CD4-positive, alpha-beta T cell treated with Interleukin-15 for 4 hours (primary cell): Measurements from ENCODE around the gene COQ9.

Source experiments
- DNase-seq: peaks from one replicate; pipeline ENCODE4 v3.0.0-alpha.2; 2020; ENCODE audit warnings: low spot score

COQ9 gene

DNA sequence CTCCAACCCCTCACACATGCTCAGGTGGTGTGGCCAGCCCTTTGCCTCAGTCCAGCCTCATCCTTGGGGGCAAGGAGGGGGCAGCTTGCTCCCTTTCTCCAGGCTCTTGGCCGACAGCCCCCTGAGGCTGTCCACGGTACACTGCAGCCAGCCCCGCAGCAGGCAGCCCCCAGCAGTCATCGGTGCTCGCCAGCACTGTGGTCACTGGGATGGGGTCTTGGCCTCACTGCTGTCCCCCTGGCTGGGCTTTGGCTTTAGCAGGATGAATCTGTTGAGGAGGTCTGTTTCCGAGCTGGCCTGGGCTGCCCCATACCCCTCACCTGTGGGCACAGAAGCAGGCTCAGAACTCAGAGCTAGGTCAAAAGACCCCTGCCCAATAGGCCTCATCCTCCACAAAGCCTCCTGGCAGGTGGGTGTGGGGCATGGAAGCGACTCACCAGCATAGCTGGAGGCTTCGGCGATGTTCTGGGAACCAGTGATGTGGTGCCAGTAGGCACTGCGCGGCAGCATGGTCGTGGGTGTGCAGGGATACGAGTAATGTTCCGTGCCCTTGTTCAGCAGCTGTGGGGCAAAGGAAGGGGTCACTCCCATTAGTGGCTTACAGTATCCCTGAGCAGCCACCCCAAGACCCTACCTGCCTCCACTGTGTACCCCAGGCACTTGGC, 26.0 kb downstream of the COQ9 start:
- DNase-seq = no peak

DNA sequence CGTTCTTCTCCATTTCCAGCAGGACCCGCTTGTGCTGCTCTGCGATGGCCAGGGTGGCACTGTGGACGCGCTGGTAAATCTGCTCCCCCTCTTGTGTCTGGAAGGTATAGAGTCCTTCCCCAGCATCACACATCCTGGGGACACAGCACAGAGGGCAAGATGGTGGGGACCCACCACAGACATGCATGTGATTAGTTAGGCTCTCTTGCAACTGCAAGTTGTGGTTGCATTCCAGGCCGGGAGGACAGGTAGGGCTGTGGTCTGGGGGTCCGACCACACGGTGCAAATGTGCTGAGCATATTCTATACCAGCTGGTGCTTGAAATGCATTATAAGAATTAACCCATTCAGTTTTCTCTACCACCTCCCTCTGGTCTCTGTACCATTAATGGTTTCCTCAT, 26.6 kb downstream of the COQ9 start:
- DNase-seq = no peak

DNA sequence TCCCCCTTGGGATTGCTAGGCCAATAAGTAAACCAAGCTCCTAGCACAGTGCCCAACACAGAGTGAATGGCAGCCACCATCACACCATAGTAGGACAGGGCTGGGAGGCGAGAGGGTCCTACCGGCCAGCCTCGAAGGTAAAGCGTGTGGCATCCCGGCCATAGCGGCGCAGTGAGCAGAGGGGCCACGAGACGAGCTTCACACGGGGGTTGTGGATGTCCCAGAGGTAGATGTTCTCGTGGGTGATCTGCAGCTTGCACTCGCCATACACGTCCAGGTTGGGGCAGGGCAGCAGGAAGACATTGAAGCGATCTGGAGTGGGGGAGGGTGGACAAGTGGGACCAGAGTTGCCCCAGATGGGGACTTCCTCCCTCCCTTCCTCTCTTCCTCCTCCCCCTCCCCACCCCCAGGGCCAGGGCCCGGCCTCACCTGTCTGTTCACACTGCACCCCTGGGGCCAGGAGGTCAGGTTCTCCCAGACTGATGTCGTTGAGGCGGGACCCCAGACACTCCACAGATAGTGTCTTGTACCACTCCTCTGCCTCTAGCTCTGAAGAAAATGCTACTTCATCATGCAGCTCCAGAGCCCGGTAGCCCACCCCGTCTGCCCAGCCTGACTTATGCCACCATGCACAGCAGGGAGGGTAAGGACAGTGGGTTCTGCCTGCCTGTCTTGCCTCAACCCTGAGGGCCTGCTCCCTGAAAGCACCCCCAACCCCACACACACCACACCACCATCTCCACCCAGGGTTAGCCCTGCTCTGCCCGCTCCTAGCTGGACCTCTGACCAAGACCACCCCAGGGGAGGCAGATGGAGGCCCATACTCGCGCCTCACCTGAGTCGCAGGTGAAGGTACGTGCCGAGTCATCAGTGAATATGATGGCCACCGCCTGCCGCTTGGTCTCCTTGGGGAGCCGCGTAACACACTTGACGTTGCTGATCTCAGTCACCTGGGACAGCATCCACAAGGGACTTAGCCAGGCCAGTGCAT, 27.7 kb downstream of the COQ9 start:
- DNase-seq = no peak

DNA sequence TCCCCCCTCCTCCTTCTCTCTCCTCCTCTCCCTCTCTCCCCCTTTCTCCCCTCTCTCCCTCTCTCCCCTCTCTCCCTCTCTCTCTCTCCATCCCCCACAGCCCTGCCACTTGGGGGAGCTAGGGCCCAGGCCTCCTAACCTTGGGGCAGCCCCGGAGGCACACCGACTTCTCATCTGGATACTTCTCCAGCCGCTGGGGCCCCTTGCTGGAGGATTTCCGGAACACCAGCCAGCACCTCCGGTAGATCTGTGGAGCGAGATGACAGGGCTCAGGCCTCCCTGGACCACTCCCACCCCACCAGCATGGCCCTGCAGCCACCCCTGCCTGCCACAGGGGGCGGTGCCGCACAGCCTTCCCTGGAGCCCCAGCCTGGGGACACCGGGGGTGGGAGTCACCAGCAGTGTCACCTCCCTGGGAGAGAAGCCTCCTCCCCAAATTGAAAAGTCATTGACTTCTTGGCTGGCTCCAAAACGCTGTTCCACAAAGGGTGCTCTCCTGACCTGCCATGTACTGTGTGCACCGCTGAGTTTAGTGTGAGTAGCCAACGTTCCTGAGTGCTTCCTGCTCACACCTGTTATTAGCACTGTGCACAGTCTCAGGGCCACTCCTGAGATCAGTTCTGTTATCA, 28.5 kb downstream of the COQ9 start:
- DNase-seq = peak; percentile 70

DNA sequence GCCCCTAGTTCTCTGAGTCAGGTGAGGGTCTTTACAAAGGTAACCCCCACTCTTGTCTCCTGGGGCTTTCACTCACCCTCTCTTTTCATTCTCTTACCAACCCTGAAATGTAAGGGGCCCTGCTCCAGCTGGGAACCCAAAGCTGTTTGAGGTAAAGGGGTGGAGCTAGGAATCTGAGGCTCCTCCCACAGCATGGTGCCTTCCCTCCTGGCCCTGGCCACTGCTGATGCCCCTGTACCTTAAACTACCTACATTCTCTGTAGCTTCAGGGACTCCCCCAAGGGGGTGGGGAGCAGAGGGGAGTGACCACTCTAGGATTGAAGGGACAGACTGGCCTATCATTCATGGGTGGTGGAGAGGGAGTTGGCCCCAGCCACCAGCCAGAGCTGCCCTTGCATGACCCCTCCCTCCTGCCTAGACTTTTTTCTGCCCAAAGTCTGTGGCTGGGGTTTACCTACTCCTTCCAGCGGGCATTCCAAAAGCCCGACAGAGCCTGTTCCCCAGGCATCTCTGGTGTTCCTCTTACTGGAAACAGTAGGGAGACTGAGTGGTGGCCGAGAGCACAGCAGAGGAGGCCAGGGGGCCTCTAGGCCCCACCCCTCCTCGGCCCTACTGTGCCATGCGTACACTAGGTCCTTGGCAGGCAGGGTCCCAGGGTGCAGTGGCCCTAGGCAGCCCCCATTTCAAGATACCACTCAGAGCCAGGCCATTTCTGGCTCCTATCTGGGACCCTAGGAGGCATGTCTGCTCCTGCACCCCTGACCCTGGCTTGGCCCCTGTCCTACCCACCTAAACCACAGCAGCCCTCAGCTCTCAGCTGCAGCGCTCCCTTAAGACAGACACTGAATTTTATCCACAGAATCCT, 29.5 kb downstream of the COQ9 start:
- no peak for DNase-seq

DNA sequence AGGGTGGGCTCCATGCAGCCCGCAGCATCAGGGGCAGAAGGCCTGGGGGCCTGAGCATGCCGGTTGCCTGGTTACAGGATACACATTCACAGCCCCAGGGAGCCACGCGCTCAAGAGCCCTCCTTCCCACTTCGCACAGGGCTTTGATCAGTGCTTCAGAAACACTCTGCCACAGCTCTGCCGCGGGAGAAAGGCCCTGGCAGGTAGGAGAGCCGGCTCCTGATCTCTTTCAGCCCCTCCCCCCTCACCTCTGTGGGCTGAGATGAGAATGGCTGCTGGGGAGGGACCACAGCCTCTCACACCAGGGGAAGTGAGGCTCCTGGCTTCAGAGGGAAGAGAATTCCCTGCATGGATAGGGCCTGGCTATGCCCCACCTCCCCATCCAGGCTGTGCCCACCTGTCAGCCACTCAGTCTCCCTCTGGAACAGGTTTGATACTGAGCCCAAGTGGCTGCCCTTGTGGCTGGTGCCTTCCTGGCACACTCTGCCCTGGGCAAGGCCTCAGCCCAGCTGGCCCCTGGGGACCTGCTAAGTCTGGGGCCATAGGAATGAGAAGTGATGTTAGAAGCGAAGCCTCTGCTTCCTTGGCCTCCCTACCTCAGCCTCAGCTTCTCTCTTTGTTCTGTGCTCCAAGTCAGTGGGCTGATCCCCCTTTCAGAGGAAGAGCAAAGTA, 30.4 kb downstream of the COQ9 start:
- DNase-seq = no peak

DNA sequence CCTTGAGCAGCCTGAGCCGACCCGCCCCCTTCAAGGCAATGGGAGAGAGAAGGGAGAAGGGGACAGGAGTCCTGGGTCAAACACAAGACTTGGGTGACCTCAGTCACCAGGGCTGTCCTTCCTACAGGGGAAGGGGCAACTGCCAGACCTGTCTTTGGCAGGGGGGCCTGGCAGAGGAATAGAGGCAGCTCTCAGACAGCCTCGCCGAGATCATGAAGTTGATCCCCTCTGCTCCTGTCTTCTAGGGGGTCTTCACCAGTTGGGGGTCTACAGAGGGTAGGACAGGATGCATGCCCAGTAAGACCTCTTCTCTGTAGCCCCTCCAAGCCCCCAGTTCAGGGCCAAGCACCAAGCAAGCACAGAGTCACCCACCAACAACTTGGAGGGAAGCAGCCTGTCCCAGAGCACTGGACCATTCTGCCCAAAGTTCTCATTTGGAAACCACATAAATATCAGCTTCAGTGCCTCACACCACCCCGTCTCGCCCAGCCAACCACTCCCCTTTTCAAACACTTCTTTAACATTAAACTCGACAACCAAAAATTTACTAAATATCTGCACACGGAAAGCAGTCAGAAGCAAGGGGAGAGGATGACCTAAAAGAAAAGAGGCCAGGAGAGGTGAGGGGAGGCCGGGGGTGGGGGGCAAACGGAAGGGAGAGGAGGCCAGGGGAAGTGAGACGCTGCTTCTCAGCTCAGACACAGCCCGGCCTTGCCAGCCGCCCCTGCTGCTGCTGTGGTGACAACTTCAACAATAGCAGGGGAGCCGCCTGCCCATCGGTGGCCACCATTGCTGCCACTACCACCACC, 31.3 kb downstream of the COQ9 start:
- no peak for DNase-seq

DNA sequence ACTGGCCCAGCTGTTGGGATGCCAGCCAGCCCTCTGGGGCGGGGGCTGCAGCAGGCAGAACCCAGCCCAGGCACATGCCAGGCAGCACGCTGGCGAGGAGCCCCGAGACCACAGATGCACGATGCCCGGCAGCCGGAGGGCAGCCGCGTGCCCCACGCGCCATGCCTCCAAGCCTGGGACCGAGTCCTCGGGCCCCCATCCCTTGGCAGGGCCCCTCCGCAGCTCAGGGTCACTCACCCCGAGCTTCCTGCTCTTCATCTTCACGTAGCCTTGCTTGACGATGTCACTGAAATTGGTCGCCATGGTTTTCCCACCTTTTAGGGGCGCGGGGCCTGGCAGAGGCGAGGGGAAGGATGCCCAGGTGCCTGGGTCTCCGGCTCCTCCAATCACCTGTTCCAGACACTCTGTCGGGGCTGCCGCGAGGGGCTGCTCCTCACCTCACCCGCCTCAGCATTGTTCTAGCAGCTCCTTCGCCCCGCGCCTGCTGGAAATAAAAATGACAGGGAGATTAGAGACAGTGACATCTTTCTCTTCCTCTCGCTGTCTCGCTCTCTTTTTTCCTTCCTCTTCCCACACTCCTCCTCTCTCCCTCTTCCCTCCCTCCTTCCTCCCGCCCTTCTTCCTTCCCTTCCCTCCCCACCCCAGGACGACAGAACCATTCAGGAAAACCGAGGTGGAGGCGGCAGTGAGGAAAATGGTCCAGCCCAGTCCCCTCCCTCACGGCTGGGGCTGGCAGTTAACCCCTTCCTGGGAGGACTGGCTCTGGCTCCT, 32.1 kb downstream of the COQ9 start:
- no peak for DNase-seq

DNA sequence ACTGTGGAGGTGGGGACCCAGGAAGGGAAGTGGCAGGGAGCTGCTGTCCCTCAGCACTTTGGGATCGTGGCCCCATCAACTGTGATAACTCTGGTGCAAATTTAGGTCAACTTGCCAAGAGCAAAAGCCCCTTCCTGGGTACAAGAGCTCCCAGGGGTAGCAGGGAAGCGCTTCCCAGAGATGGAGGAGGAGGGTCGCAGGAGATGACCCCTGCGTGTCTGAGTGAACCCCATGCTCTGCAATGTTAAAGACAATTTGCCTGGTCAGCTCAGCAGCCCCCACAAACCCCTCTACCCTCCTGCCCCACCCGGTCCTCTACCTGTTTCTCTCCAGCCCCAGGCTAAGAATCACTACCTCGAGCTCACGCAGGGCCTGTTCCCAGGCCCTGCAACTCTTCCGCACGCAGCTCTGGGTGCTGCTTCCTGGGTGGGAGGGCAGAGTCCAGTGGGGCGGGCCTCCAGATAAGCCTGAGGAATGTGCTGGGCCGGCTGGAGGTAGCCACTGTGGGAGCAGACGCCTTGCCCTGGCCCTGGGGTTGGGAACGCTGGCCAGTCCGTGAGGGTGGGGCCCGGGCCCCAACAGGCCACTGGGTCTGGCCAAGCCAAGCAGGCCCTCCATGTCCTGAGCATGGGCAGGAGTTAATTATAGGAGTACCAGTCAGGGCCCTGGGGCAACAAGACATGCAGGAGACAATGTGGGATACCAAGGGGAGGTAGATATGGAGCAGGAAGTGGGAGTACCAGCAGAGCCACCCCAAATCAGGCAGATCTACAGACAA, 32.9 kb downstream of the COQ9 start:
- no peak for DNase-seq

DNA sequence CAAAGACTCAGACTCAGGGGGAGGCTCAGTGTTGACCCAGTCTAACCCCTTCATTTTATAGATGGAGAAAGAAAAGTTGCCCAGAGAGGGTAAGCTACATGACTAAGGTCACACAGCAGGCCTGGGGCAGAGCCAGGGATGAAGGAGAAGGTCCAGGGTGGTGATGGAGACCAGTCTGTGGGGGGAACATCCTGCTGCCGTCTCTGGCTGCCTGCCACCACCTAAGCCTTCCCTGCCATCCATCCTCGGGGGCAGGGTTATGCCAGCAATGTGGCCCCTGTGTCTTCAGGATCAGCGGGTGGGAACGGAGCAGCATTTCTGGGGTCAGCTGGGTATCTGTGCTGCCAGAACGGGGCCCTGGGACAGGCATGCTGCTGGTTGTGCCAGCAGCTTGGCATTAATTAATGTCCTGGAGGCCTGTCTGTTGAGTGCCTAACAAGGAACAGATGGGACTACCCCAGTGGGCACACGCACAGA, 33.5 kb downstream of the COQ9 start:
- DNase-seq = no peak

DNA sequence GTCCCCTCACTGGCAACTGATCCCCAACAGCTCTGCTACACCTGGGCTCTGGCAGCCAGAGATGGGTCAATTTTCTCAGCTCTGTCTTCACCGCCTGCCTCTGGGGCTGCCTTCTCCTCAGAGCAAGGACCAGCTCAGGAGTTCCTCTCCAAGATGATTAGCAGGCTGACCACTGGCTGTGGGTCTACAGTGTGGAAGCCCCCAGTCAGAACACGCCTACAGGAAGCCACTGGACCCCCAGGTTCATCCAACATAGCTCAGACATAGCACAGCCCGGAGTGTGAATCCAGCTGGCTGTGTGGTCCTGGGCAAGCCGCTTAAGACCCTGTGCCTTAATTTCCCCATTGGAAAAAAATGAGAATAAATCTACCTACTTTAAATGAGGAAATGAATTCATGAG, 34.1 kb downstream of the COQ9 start:
- DNase-seq = no peak

DNA sequence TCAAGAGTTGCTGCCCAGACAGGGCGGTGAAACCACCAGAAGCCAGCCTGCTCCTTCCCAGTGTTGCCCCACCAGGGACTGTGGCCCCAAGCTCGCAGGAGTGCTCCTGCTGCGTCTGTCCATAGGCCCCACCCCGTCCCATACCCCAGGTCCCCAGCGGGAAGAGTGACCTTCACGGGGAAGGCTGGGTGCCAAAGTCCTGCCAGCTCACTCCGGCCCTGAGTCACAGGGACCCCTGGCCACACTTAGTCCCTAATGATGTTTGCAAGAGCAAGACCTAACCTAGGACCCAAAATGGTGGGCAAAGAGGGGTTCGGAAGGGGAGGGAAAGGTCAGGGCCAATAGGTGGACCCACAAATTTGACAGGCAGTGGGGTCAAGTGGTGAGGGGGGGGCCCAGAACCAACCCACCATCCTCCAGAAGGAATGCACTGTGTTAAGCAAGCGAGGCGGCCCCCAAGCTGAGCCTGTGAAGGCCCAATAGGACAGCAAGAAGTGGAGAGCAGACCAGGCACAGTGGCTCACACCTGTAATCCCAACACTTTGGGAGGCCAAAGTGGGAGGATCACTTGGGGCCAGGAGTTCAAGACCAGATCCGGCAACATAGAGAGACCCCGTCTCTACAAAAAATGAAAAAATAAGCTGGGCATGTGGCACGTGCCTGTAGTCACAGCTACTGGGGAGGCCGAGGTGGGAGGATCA, 35.7 kb downstream of the COQ9 start:
- no peak for DNase-seq

DNA sequence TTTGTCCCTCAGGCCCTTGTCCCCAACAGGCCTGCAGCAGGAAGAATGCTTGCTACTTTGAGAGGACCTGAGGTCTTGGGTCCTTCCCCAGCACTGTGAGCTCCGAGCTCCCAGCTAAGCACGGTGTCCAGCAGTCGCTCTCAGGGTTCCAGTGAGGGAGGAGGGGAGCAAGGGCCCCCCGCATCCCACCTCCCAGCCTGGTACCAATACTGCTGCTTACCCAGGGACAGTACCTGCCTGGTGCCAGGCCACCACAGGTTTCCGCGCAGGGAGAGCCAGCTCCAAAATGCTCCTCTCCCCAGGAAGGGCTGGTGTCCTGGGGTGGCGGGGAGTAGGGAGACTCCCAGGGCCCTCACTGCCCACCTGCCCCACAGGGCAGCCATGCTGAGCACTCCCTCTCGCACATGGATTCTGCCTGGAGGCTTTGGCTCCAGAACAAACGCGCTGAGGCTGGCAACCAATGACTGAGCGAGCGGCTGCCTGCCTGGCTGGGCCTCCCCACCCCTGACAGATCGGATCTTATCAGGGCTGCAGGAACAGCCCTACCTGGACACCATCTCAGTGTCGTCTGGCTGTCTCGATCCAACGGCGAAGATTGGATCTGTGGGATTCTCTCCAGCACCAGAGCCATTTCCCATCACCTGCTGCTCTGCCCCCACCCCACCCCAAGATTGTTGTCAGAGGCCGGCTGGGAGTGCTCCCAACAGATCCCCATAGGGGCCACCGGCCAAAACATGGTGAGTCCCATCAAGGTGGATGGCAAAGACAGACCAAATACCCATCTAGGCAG, 36.6 kb downstream of the COQ9 start:
- no peak for DNase-seq

DNA sequence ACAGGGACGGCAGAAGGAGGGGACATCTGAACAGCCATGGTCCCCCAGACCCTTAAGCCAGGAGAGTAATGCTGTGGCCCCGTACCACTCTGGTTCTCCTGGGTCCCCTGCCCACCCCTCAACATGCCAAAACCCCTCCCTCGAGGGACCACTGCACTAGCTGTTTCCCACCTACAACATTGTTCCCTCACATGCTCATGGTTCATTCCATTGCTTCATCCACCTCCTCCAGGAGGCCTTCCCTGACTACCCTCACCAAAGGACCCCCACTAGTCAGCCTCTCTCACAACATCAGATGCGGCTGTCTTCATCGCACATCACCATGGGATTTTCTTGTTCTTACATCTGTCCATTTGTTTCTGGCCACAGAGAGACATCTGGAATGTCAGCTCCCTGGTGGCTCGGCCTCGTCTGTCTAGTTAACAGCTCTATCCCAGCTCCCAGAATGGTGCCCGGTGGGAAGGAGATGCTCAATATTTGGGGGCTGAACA, 37.3 kb downstream of the COQ9 start:
- no peak for DNase-seq

DNA sequence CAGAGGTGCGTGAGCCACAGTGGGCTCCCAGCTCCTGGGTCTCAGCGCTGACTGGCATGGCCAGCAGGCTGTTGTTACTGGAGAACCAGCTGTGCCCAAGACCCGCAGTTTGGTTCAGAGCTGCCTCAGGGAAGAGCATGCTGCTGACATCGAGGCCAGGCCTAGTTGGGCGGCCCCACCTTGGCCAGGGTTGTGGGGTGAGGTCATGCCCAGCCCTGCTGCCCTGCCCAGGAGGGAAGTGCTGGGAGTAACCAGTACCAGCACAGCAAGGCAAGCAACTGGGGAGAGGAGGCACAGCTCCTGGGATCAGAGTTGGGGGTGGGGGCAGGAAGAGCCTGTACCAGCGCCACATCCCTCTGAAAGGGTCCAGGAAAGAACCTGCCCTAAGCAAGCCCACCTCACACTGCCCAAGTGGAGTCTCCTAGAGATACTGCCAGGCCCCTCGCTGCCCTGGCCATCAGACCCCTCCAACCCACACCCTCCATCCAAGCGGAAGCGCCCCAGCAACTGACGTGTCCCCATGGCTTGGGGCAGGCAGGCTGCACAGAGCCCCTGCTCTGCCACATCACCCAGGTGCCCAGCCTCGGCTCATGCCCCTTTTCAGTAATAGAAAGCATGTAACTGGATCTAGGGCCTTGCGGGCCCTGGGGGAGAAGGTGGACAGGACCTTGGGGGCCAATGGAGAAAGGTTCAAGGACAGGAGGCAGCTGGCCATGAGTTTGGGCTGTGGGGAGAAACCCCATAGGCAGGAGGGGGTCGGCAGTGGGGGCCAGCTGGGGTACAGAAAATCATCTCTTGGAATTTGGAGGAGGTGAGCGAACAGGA, 38.0 kb downstream of the COQ9 start:
- no peak for DNase-seq
